ENCODE measurements around the gene MYEOV. TPM values are rescaled to one million over a fixed set of nuclear protein-coding genes. Genes with fewer than 3 reads are reported as not detected.

MYEOV gene
- total RNA-seq, 1 experiment from 2014 or later = 1.4 TPM

DNA sequence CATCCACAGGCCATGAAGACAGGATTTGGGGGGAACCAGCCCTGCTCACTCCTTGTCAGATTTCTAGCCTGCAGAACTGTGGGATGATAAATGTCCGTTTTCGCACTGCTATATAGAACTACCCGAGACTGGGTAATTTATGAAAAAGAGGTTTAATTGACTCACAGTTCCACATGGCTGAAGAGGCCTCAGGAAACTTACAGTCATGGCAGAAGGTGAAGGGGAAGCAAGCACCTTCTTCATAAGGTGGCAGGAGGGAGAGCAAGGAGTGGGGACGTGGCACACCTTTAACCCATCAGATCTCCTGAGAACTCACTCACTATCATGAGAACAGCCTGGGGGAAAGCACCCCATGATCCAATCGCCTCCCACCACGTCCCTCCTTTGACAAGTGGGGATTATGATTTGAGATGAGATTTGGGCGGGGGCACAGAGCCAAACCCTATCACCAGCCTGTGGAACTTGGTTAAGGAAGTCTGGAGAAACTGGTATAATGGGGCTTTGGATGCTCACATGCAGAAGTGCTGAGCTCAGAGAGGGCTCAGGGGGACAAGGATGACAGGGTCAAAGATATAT is 50.7 kb downstream of the MYEOV start (continued):
- TF ChIP-seq, protein P1, sequence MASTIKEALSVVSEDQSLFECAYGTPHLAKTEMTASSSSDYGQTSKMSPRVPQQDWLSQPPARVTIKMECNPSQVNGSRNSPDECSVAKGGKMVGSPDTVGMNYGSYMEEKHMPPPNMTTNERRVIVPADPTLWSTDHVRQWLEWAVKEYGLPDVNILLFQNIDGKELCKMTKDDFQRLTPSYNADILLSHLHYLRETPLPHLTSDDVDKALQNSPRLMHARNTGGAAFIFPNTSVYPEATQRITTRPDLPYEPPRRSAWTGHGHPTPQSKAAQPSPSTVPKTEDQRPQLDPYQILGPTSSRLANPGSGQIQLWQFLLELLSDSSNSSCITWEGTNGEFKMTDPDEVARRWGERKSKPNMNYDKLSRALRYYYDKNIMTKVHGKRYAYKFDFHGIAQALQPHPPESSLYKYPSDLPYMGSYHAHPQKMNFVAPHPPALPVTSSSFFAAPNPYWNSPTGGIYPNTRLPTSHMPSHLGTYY (CRISPR knock-in tag; IDR thresholded peaks at IDR 0.05) = no peak
- TF ChIP-seq NFYB (CRISPR knock-in tag; conservative IDR thresholded peaks at IDR 0.05; ENCODE audit: low read depth) (no peak), EMX1 (CRISPR knock-in tag; IDR thresholded peaks at IDR 0.05) (no peak), NR3C1 (CRISPR knock-in tag; conservative IDR thresholded peaks at IDR 0.05; ENCODE audit: low read depth) (no peak), ZNF423 (CRISPR knock-in tag; IDR thresholded peaks at IDR 0.05) (no peak)
- TF ChIP-seq, protein P2, sequence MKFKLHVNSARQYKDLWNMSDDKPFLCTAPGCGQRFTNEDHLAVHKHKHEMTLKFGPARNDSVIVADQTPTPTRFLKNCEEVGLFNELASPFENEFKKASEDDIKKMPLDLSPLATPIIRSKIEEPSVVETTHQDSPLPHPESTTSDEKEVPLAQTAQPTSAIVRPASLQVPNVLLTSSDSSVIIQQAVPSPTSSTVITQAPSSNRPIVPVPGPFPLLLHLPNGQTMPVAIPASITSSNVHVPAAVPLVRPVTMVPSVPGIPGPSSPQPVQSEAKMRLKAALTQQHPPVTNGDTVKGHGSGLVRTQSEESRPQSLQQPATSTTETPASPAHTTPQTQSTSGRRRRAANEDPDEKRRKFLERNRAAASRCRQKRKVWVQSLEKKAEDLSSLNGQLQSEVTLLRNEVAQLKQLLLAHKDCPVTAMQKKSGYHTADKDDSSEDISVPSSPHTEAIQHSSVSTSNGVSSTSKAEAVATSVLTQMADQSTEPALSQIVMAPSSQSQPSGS (CRISPR knock-in tag; IDR thresholded peaks at IDR 0.05; ENCODE audit: borderline replicate concordance, low read depth) = no peak
- TF ChIP-seq, protein P3, sequence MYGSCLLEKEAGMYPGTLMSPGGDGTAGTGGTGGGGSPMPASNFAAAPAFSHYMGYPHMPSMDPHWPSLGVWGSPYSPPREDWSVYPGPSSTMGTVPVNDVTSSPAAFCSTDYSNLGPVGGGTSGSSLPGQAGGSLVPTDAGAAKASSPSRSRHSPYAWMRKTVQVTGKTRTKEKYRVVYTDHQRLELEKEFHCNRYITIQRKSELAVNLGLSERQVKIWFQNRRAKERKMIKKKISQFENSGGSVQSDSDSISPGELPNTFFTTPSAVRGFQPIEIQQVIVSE (CRISPR knock-in tag; IDR thresholded peaks at IDR 0.05; ENCODE audit: borderline replicate concordance) = no peak
- TF ChIP-seq, protein P4, sequence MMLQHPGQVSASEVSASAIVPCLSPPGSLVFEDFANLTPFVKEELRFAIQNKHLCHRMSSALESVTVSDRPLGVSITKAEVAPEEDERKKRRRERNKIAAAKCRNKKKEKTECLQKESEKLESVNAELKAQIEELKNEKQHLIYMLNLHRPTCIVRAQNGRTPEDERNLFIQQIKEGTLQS (CRISPR knock-in tag; conservative IDR thresholded peaks at IDR 0.05) = no peak

Other genes starting within 250 kb of the MYEOV start
- gene TPCN2, start 245.2 kb upstream of the MYEOV start, total RNA-seq (2021) = 20.2 to 24.6 TPM (median 22.0 TPM) in 3 replicates
- gene SMIM38, start 138.2 kb upstream of the MYEOV start, total RNA-seq (2021) = 0.39 to 1.4 TPM (median 0.98 TPM) in 3 replicates
- gene LINC01488, start 187.5 kb downstream of the MYEOV start, total RNA-seq (2021) = not detected in 3 replicates

All from WTC11 (cell line).